NCI-H82 treated with DMSO at 0.1 percent for 48 hours (cell line): ENCODE results near the gene ANO1.

Experiments used
- DNase-seq: peaks from one replicate; lab custom pipeline; 2025; ENCODE audit not compliant: unreplicated experiment; lab: John Stamatoyannopoulos, UW

The ANO1 gene

GRCh38 chr11:70233511-70233934, 155.4 kb downstream of the ANO1 start:
- no peak for DNase-seq

- DNase-seq = no peak
Observed at GRCh38 chr11:70233962-70234361, 155.8 kb downstream of the ANO1 start.
